K562 (cell line): Measurements from ENCODE around the gene CHL1. TPM values are rescaled to one million over a fixed set of nuclear protein-coding genes. Genes with fewer than 3 reads are reported as not detected.

Experiments used
- CLOCK ChIP-seq: fragments of 250-450 bp; sonication (Bioruptor Pico); IDR thresholded peaks from 2 replicates; pipeline ENCODE4 v1.4.0; 2020; ENCODE audit warnings: mild to moderate bottlenecking, moderate library complexity, borderline replicate concordance
- CXXC5 ChIP-seq: fragments of 250-450 bp; sonication (Bioruptor Pico); IDR thresholded peaks from 2 replicates; pipeline ENCODE4 v1.8.0; 2022; ENCODE audit warnings: inconsistent platforms, mild to moderate bottlenecking, moderate library complexity
- DPF2 ChIP-seq: fragments of 450-650 bp; IDR thresholded peaks from 2 replicates; pipeline ENCODE4 v1.6.1; 2016
- GTF2A2 ChIP-seq: IDR thresholded peaks from 2 replicates; pipeline ENCODE4 v1.6.1; 2016; ENCODE audit warnings: mild to moderate bottlenecking, missing genetic modification characterization, missing compliant biosample characterization
- LEF1 ChIP-seq: fragments of 450-650 bp; IDR thresholded peaks from 2 replicates; pipeline ENCODE4 v1.6.1; 2016; ENCODE audit warnings: mild to moderate bottlenecking
- RBFOX2 ChIP-seq: fragments of 200-400 bp; formaldehyde crosslinking; IDR thresholded peaks from 2 replicates; pipeline ENCODE4 v1.6.1; 2017; ENCODE audit warnings: low read depth, mild to moderate bottlenecking, low read length, moderate library complexity
- SAFB2 ChIP-seq: fragments of 200-400 bp; formaldehyde crosslinking; IDR thresholded peaks from 2 replicates; pipeline ENCODE4 v1.6.1; 2018; ENCODE audit warnings: borderline replicate concordance, low read length, low read depth, moderate library complexity; ENCODE audit not compliant: severe bottlenecking
- SP2 ChIP-seq: IDR thresholded peaks from 2 replicates; pipeline ENCODE4 v1.6.1; 2011; ENCODE audit warnings: mild to moderate bottlenecking, low read depth, low read length, moderate library complexity; ENCODE audit not compliant: poor library complexity, severe bottlenecking; ENCODE audit errors: extremely low read depth
- polyA plus RNA-seq, 8 experiments: library from polyadenylated mRNA; depleted of rRNA in 4 of 8; stranded (reverse) in 5 of 8; unstranded in 3 of 8; fragments of >200 nt; fragmentation: Nextera tagmentation in 2 of 8; fragmentation: Illumina TruSeq in 1 of 8; extraction: Ambion mirVana in 2 of 8; extraction: Trizol in 1 of 8; gene quantifications; 2 replicates each; pipeline versions ENCODE4 v1.2.1 to v1.2.3, GENCODE V29; 2011 to 2014; ENCODE audit warnings: inconsistent platforms in 1 of 8, missing spikeins in 1 of 8
- total RNA-seq, 7 experiments: library from RNA; depleted of rRNA in 6 of 7; stranded (reverse); fragments of >200 nt in 6 of 7; fragmentation: Illumina TruSeq in 2 of 7; extraction: Trizol in 2 of 7; gene quantifications; 2 replicates each; pipeline versions ENCODE4 v1.2.1 to v1.2.3, GENCODE V29; 2011 to 2021; ENCODE audit warnings: low replicate concordance in 1 of 7
- TF ChIP-seq, protein P1 (sequence below): sonication (generic); formaldehyde crosslinking; IDR thresholded peaks from 2 replicates; pipeline ENCODE4 v1.8.1; 2022; ENCODE audit warnings: missing genetic modification reagents
- TF ChIP-seq, protein P2 (sequence below): fragments of 450-650 bp; conservative IDR thresholded peaks from 2 replicates; pipeline ENCODE4 v1.6.1; 2016; ENCODE audit warnings: missing genetic modification characterization, low read depth, mild to moderate bottlenecking, control low read depth, missing compliant biosample characterization

CHL1 gene
- total and polyA plus RNA-seq, 9 of the 15 experiments (the other 6 are each of a cell fraction or from before 2014, with no cell fraction given), result 0.02 TPM; not detected in 8

- TF ChIP-seq CLOCK (CRISPR knock-in tag) (no peak), SAFB2 (no peak), LEF1 (no peak), GTF2A2 (tag) (no peak), SP2 (no peak), DPF2 (no peak), RBFOX2 (no peak), CXXC5 (CRISPR knock-in tag) (no peak)
- TF ChIP-seq, protein P1, sequence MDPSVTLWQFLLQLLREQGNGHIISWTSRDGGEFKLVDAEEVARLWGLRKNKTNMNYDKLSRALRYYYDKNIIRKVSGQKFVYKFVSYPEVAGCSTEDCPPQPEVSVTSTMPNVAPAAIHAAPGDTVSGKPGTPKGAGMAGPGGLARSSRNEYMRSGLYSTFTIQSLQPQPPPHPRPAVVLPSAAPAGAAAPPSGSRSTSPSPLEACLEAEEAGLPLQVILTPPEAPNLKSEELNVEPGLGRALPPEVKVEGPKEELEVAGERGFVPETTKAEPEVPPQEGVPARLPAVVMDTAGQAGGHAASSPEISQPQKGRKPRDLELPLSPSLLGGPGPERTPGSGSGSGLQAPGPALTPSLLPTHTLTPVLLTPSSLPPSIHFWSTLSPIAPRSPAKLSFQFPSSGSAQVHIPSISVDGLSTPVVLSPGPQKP (CRISPR knock-in tag), result no peak
- TF ChIP-seq, protein P2, sequence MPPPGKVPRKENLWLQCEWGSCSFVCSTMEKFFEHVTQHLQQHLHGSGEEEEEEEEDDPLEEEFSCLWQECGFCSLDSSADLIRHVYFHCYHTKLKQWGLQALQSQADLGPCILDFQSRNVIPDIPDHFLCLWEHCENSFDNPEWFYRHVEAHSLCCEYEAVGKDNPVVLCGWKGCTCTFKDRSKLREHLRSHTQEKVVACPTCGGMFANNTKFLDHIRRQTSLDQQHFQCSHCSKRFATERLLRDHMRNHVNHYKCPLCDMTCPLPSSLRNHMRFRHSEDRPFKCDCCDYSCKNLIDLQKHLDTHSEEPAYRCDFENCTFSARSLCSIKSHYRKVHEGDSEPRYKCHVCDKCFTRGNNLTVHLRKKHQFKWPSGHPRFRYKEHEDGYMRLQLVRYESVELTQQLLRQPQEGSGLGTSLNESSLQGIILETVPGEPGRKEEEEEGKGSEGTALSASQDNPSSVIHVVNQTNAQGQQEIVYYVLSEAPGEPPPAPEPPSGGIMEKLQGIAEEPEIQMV (tag), result no peak
Measured at GRCh38 chr3:294096-294495, 97.5 kb downstream of the CHL1 start (continued).
